Measurements from ENCODE around the gene MCTP1. TPM values are rescaled to one million over a fixed set of nuclear protein-coding genes. Genes with fewer than 3 reads are reported as not detected.

The MCTP1 gene
- total and polyA plus RNA-seq, 2 of the 13 experiments (the other 11 are each of a cell fraction or from before 2014, with no cell fraction given), result 0.15 to 0.48 TPM

GRCh38 chr5:94977437-94977836 lies 307.5 kb downstream of the MCTP1 start (continued):
- TF ChIP-seq MED13 (CRISPR knock-in tag; IDR thresholded peaks at IDR 0.05) (no peak), ZNF20 (CRISPR knock-in tag; IDR thresholded peaks at IDR 0.05) (no peak), ZNF121 (CRISPR knock-in tag; IDR thresholded peaks at IDR 0.05) (no peak), SAFB2 (CRISPR knock-in tag; IDR thresholded peaks at IDR 0.05; ENCODE audit: borderline replicate concordance, low read depth) (no peak)

GRCh38 chr5:94976853-94977252 lies 308.0 kb downstream of the MCTP1 start:
- peaks cover 12% of the 10 kb centered on the region for H3K9me3 ChIP-seq (ENCODE audit: low read length)
- 24% methylated on average over 1 of the region's 1 CpG for WGBS (ENCODE audit: low lambda C conversion rate)
- no peak overlapping the region for H3K4me2 ChIP-seq (ENCODE audit: low read depth, low read length)
- no peak overlapping the region for H3K9ac ChIP-seq (ENCODE audit: insufficient read depth, low read depth, low read length)
- H3K27me3 ChIP-seq (ENCODE audit: control insufficient read depth in 1 of 2, insufficient read depth in 2 of 2, low read length in 2 of 2), result no peaks in the 10 kb centered on the region
- intact Hi-C loops (cut with micrococcal nuclease; ENCODE audit: unreplicated experiment) (no loop called here), in situ Hi-C loops (cut with HindIII; ENCODE audit: extremely low pct_ligation_motif_present, low pct_unique_long_range_greater_than_20kb) (no loop called here)
- H3K4me1 ChIP-seq (ENCODE audit: insufficient read depth, low read length), result no peaks in the 10 kb centered on the region
- ChIA-PET CTCF (ENCODE audit: low intra/inter-chr PET ratio, low total read pairs) (no interaction called here), POLR2A (no interaction called here)
- H4K20me1 ChIP-seq (ENCODE audit: insufficient read depth, low read length), result no peaks in the 10 kb centered on the region
- ATAC-seq (no peak), DNase-seq (ENCODE audit: low spot score) (no peak), FAIRE-seq (no peak)
- no peak overlapping the region for H2AFZ ChIP-seq (ENCODE audit: low read length)
- no peaks in the 10 kb centered on the region for H3K36me3 ChIP-seq (replicated peaks in 1 of 2; ENCODE audit: control insufficient read depth in 1 of 2, insufficient read depth in 2 of 2, low read length in 2 of 2)
- no peak overlapping the region for H3K27ac ChIP-seq (ENCODE audit: extremely low read length, insufficient read depth, low read length)
- no peak for TF ChIP-seq ZNF747 (CRISPR knock-in tag; IDR thresholded peaks at IDR 0.05; ENCODE audit: borderline replicate concordance)
- peak; percentile 69 for TF ChIP-seq ATF7 (IDR thresholded peaks at IDR 0.05)
- no peak for TF ChIP-seq ATF7 (CRISPR knock-in tag; IDR thresholded peaks at IDR 0.05)
- no TSS peak for BruUV-seq (replicated peaks)
- no peaks in the 10 kb centered on the region for H3K79me2 ChIP-seq (ENCODE audit: insufficient read depth, low read length)
- no peak overlapping the region for H3K4me3 ChIP-seq (replicated peaks in 1 of 3; ENCODE audit: insufficient read depth in 1 of 3, low read depth in 2 of 3, low read length in 3 of 3)

DNA sequence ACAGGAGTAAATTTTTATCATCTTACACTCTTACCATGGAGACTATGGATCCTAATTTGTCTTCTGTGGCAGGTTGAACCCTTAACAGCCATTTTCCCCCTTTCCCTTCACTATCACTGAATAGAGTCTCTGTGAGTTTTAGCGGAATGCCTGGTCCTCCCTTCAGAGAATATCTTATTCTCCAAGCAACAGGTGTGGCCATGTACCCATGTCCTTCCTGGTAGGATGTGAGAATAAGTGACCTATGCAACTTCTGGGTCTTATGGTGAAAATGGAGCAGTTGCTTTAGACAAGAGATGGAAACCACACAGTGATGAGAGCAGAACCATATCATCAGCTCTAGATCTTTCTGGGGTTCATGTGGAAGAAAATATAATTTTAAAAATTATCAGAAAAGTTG lies 312.6 kb downstream of the MCTP1 start:
- H3K27me3 ChIP-seq (ENCODE audit: control insufficient read depth in 1 of 2, insufficient read depth in 2 of 2, low read length in 2 of 2), result no peaks in the 10 kb centered on the region
- no peaks in the 10 kb centered on the region for H4K20me1 ChIP-seq (ENCODE audit: insufficient read depth, low read length)
- no peak for FAIRE-seq
- peaks cover 7% of the 10 kb centered on the region for H3K9me3 ChIP-seq (ENCODE audit: low read length)
- H3K4me1 ChIP-seq (ENCODE audit: insufficient read depth, low read length), result no peaks in the 10 kb centered on the region
- no peaks in the 10 kb centered on the region for H3K79me2 ChIP-seq (ENCODE audit: insufficient read depth, low read length)
- TF ChIP-seq, protein P1, sequence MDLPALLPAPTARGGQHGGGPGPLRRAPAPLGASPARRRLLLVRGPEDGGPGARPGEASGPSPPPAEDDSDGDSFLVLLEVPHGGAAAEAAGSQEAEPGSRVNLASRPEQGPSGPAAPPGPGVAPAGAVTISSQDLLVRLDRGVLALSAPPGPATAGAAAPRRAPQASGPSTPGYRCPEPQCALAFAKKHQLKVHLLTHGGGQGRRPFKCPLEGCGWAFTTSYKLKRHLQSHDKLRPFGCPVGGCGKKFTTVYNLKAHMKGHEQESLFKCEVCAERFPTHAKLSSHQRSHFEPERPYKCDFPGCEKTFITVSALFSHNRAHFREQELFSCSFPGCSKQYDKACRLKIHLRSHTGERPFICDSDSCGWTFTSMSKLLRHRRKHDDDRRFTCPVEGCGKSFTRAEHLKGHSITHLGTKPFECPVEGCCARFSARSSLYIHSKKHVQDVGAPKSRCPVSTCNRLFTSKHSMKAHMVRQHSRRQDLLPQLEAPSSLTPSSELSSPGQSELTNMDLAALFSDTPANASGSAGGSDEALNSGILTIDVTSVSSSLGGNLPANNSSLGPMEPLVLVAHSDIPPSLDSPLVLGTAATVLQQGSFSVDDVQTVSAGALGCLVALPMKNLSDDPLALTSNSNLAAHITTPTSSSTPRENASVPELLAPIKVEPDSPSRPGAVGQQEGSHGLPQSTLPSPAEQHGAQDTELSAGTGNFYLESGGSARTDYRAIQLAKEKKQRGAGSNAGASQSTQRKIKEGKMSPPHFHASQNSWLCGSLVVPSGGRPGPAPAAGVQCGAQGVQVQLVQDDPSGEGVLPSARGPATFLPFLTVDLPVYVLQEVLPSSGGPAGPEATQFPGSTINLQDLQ (CRISPR knock-in tag; IDR thresholded peaks at IDR 0.05), result no peak
- TF ChIP-seq TBP (CRISPR knock-in tag; IDR thresholded peaks at IDR 0.05), result no peak
- H3K27ac ChIP-seq (ENCODE audit: extremely low read length, insufficient read depth, low read length), result no peak overlapping the region
- BruUV-seq (replicated peaks), result no TSS peak
- no peaks in the 10 kb centered on the region for H3K36me3 ChIP-seq (replicated peaks in 1 of 2; ENCODE audit: control insufficient read depth in 1 of 2, insufficient read depth in 2 of 2, low read length in 2 of 2)
- no peak overlapping the region for H3K9ac ChIP-seq (ENCODE audit: insufficient read depth, low read depth, low read length)
- intact Hi-C loops (cut with micrococcal nuclease; ENCODE audit: unreplicated experiment) (no loop called here), in situ Hi-C loops (cut with HindIII; ENCODE audit: extremely low pct_ligation_motif_present, low pct_unique_long_range_greater_than_20kb) (no loop called here)
- ChIA-PET POLR2A (no interaction called here), CTCF (ENCODE audit: low intra/inter-chr PET ratio, low total read pairs) (no interaction called here)
- 36% methylated on average over 1 of the region's 1 CpG for WGBS (ENCODE audit: low lambda C conversion rate)
- DNase-seq (ENCODE audit: low spot score), result no peak
- no peak overlapping the region for H3K4me3 ChIP-seq (replicated peaks in 1 of 3; ENCODE audit: insufficient read depth in 1 of 3, low read depth in 2 of 3, low read length in 3 of 3)
- H2AFZ ChIP-seq (ENCODE audit: low read length), result no peak overlapping the region
- no peak overlapping the region for H3K4me2 ChIP-seq (ENCODE audit: low read depth, low read length)
- ATAC-seq, result no peak
